A549 (cell line): ENCODE results near the gene SEMA4D.

Source experiments
- CBX2 ChIP-seq: fragments of 200-600 bp; sonication (generic); IDR thresholded peaks from 2 replicates; pipeline ENCODE4 v1.6.1; 2016; ENCODE audit warnings: low read depth, mild to moderate bottlenecking, borderline replicate concordance
- CEBPB ChIP-seq, 2 experiments: fragments of >200 bp in 1 of 2; sonication (Bioruptor Twin) in 1 of 2; formaldehyde crosslinking in 1 of 2; IDR thresholded peaks; 2 replicates each; pipeline ENCODE4 v1.6.1; 2012 to 2016
- ESRRA ChIP-seq: fragments of 150-350 bp; IDR thresholded peaks from 2 replicates; pipeline ENCODE4 v1.6.1; 2014; ENCODE audit warnings: mild to moderate bottlenecking, low read length, borderline replicate concordance
- FOXS1 ChIP-seq: fragments of 250-450 bp; sonication (Bioruptor Pico); IDR thresholded peaks from 2 replicates; pipeline ENCODE4 v1.5.0; 2020; ENCODE audit warnings: mild to moderate bottlenecking, moderate library complexity
- HEYL ChIP-seq: fragments of 250-450 bp; sonication (Bioruptor Pico); IDR thresholded peaks from 2 replicates; pipeline ENCODE4 v1.8.0; 2021; ENCODE audit warnings: mild to moderate bottlenecking, moderate library complexity
- KDM1A ChIP-seq: fragments of 200-600 bp; sonication (generic); IDR thresholded peaks from 2 replicates; pipeline ENCODE4 v1.6.1; 2016; ENCODE audit warnings: low read depth, mild to moderate bottlenecking
- KDM5A ChIP-seq: fragments of 200-600 bp; sonication (generic); IDR thresholded peaks from 2 replicates; pipeline ENCODE4 v1.6.1; 2016; ENCODE audit warnings: antibody characterized with exemption, mild to moderate bottlenecking
- POLR2A ChIP-seq: IDR thresholded peaks from 2 replicates; pipeline ENCODE4 v1.6.1; 2012; ENCODE audit warnings: mild to moderate bottlenecking, low read length
- RAD21 ChIP-seq, 2 experiments: fragments of >200 bp in 1 of 2; sonication (Bioruptor Twin) in 1 of 2; formaldehyde crosslinking in 1 of 2; IDR thresholded peaks in 1 of 2; conservative IDR thresholded peaks in 1 of 2; 2 replicates in 1 of 2; 3 replicates in 1 of 2; pipeline ENCODE4 v1.6.1; 2012 to 2018; ENCODE audit warnings: inconsistent platforms in 1 of 2
- RFX5 ChIP-seq: fragments of 450-650 bp; IDR thresholded peaks from 2 replicates; pipeline ENCODE4 v1.7.1; 2014; ENCODE audit warnings: antibody characterized with exemption, mild to moderate bottlenecking, moderate library complexity
- TF ChIP-seq, protein P1 (sequence below): fragments of >200 bp; sonication (Bioruptor Twin); formaldehyde crosslinking; IDR thresholded peaks from 3 replicates; pipeline ENCODE4 v1.5.1; 2016
- TF ChIP-seq, protein P2 (sequence below): IDR thresholded peaks from 2 replicates; pipeline ENCODE4 v1.6.1; 2012
- TF ChIP-seq, protein P3 (sequence below): fragments of 450-650 bp; IDR thresholded peaks from 2 replicates; pipeline ENCODE4 v1.6.1; 2014; ENCODE audit warnings: antibody characterized with exemption

DNA sequence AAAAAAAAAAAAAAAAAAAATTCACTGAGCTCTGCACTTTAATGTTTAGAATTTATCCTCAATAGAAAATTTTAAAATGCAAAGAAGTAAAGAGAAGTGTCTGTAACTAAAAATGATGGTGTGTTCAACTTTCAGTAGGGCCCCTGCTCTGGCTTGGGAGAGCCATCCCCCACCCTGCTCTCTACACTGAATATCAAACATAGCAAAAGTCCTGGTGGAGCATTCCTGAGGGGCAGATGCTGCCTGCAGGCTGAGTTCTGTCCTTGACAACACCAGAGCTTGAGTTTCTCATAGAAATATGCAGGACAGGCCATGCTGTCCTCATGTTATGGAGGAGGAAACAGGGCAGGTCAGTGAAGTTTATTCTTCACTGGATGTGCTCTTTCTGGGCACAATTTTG is 7.1 kb upstream of the SEMA4D start:
- TF ChIP-seq FOXS1 (CRISPR knock-in tag) (no peak), POLR2A (no peak), CEBPB (IDR thresholded peaks at IDR 0.05) (no peak), ESRRA (no peak), CBX2 (no peak), KDM1A (no peak), KDM5A (no peak), HEYL (CRISPR knock-in tag) (no peak), RAD21 (conservative IDR thresholded peaks at IDR 0.05 in 1 of 2, IDR thresholded peaks at IDR 0.05 in 1 of 2) (no peak), RFX5 (no peak)
- TF ChIP-seq, protein P1, sequence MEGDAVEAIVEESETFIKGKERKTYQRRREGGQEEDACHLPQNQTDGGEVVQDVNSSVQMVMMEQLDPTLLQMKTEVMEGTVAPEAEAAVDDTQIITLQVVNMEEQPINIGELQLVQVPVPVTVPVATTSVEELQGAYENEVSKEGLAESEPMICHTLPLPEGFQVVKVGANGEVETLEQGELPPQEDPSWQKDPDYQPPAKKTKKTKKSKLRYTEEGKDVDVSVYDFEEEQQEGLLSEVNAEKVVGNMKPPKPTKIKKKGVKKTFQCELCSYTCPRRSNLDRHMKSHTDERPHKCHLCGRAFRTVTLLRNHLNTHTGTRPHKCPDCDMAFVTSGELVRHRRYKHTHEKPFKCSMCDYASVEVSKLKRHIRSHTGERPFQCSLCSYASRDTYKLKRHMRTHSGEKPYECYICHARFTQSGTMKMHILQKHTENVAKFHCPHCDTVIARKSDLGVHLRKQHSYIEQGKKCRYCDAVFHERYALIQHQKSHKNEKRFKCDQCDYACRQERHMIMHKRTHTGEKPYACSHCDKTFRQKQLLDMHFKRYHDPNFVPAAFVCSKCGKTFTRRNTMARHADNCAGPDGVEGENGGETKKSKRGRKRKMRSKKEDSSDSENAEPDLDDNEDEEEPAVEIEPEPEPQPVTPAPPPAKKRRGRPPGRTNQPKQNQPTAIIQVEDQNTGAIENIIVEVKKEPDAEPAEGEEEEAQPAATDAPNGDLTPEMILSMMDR: no peak
- TF ChIP-seq, protein P2, sequence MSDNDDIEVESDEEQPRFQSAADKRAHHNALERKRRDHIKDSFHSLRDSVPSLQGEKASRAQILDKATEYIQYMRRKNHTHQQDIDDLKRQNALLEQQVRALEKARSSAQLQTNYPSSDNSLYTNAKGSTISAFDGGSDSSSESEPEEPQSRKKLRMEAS: no peak
- TF ChIP-seq, protein P3, sequence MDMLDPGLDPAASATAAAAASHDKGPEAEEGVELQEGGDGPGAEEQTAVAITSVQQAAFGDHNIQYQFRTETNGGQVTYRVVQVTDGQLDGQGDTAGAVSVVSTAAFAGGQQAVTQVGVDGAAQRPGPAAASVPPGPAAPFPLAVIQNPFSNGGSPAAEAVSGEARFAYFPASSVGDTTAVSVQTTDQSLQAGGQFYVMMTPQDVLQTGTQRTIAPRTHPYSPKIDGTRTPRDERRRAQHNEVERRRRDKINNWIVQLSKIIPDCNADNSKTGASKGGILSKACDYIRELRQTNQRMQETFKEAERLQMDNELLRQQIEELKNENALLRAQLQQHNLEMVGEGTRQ: no peak
